ENCODE results near the gene ITPR2.

- TF ChIP-seq, protein P1, sequence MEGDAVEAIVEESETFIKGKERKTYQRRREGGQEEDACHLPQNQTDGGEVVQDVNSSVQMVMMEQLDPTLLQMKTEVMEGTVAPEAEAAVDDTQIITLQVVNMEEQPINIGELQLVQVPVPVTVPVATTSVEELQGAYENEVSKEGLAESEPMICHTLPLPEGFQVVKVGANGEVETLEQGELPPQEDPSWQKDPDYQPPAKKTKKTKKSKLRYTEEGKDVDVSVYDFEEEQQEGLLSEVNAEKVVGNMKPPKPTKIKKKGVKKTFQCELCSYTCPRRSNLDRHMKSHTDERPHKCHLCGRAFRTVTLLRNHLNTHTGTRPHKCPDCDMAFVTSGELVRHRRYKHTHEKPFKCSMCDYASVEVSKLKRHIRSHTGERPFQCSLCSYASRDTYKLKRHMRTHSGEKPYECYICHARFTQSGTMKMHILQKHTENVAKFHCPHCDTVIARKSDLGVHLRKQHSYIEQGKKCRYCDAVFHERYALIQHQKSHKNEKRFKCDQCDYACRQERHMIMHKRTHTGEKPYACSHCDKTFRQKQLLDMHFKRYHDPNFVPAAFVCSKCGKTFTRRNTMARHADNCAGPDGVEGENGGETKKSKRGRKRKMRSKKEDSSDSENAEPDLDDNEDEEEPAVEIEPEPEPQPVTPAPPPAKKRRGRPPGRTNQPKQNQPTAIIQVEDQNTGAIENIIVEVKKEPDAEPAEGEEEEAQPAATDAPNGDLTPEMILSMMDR (conservative IDR thresholded peaks at IDR 0.05; ENCODE audit: low read depth, low read length) = no peak
- TF ChIP-seq EZH2 (IDR thresholded peaks at IDR 0.05; ENCODE audit: low read length, unreplicated experiment) (no peak), EZH2phosphoT487 (IDR thresholded peaks at IDR 0.05; ENCODE audit: borderline replicate concordance, low read length) (no peak)
Measured at GRCh38 chr12:26697217-26697616, 135.8 kb downstream of the ITPR2 start.

Measured in PC-3 (cell line).